B cell (primary cell): Measurements from ENCODE around the gene GAS5. TPM values are rescaled to one million over a fixed set of nuclear protein-coding genes. Genes with fewer than 3 reads are reported as not detected.
"Not testable (repeated sequence)": the region's sequence is repeated elsewhere in the genome, so short reads cannot be mapped to it uniquely, and the experiment has no call there.

Experiments
- ATAC-seq: fragments of 200-7000 bp; cut with Tn5 transposase; one replicate; pipeline ENCODE4 v1.10.0; 2021; ENCODE audit warnings: low read depth, mild to moderate bottlenecking, moderate number of reproducible peaks, moderate library complexity
- CTCF ChIA-PET: fragments of 350-600 bp; sonication (Branson Sonifier 250); formaldehyde crosslinking; loops from one replicate; lab custom pipeline; 2021; ENCODE audit warnings: antibody characterized with exemption, inconsistent platforms; lab: Charles Lee
- POLR2A ChIA-PET: fragments of 350-600 bp; sonication (Branson Sonifier 250); formaldehyde crosslinking; loops from one replicate; lab custom pipeline; 2021; ENCODE audit warnings: antibody characterized with exemption; lab: Charles Lee
- DNase-seq: peaks from one replicate; pipeline ENCODE4 v3.0.0; 2013
- H2AFZ ChIP-seq: 2 replicates; pipeline ENCODE4 v1.6.1; 2012; ENCODE audit warnings: mild to moderate bottlenecking, low read depth, low read length; ENCODE audit not compliant: insufficient read depth, poor library complexity, severe bottlenecking
- H3K27ac ChIP-seq, 2 donors: 1 replicate in 1 of 2; 2 replicates in 1 of 2; pipeline ENCODE4 v1.5.1; 2012 to 2013; ENCODE audit warnings: low read length in 2 of 2, mild to moderate bottlenecking in 2 of 2, moderate library complexity in 1 of 2
- H3K27me3 ChIP-seq, 4 experiments: fragments of 200-600 bp in 1 of 4; sonication (generic) in 1 of 4; replicated peaks in 1 of 4; 1 replicate in 2 of 4; 2 replicates in 2 of 4; pipeline versions ENCODE4 v1.6.1 to v1.7.0; 2013 to 2016; ENCODE audit warnings: low read length in 3 of 4, mild to moderate bottlenecking in 2 of 4, mixed read lengths in 1 of 4, moderate library complexity in 1 of 4; ENCODE audit not compliant: insufficient read depth in 4 of 4, control insufficient read depth in 3 of 4; ENCODE audit errors: control extremely low read depth in 1 of 4
- H3K36me3 ChIP-seq, 2 experiments: replicated peaks in 1 of 2; 1 replicate in 1 of 2; 2 replicates in 1 of 2; pipeline versions ENCODE4 v1.6.1 to v1.7.1; 2013; ENCODE audit warnings: low read length in 1 of 2; ENCODE audit not compliant: insufficient read depth in 2 of 2, control insufficient read depth in 1 of 2; ENCODE audit errors: control extremely low read depth in 1 of 2, extremely low read depth in 1 of 2
- H3K4me1 ChIP-seq, 2 donors: fragments of 200-600 bp in 1 of 2; sonication (generic) in 1 of 2; 1 replicate in 1 of 2; 2 replicates in 1 of 2; pipeline versions ENCODE4 v1.5.1 to v1.6.1; 2013 to 2017; ENCODE audit warnings: low read length in 2 of 2; ENCODE audit not compliant: control insufficient read depth in 2 of 2, insufficient read depth in 2 of 2
- H3K4me2 ChIP-seq: replicated peaks from 2 replicates; pipeline ENCODE3; 2012; ENCODE audit warnings: mild to moderate bottlenecking, low read depth, low read length; ENCODE audit not compliant: poor library complexity, severe bottlenecking
- H3K4me3 ChIP-seq, 5 experiments: fragments of 200-600 bp in 1 of 5; sonication (generic) in 1 of 5; 1 replicate in 3 of 5; 2 replicates in 2 of 5; pipeline versions ENCODE4 v1.5.1 to v1.7.0; 2011 to 2016; ENCODE audit warnings: low read length in 4 of 5, mild to moderate bottlenecking in 4 of 5, low read depth in 2 of 5, control low read depth in 1 of 5, moderate library complexity in 1 of 5; ENCODE audit not compliant: insufficient read depth in 1 of 5; ENCODE audit errors: control extremely low read depth in 1 of 5, extremely low read depth in 1 of 5
- H3K79me2 ChIP-seq: fragments of 200-600 bp; sonication (generic); one replicate; pipeline ENCODE4 v1.6.0; 2016; ENCODE audit warnings: low read length; ENCODE audit not compliant: control insufficient read depth, insufficient read depth
- H3K9ac ChIP-seq: fragments of 200-600 bp; sonication (generic); 2 replicates; pipeline ENCODE4 v1.6.1; 2017; ENCODE audit warnings: mild to moderate bottlenecking, low read length, moderate library complexity
- H3K9me3 ChIP-seq, 3 donors: one replicate each; pipeline versions ENCODE4 v1.6.1 to v1.7.1; 2013; ENCODE audit warnings: low read length in 2 of 3; ENCODE audit not compliant: control insufficient read depth in 2 of 3, insufficient read depth in 1 of 3; ENCODE audit errors: control extremely low read depth in 1 of 3
- H4K20me1 ChIP-seq: 2 replicates; pipeline ENCODE4 v1.6.0; 2012; ENCODE audit warnings: mild to moderate bottlenecking, low read length; ENCODE audit not compliant: insufficient read depth, control insufficient read depth, poor library complexity, severe bottlenecking
- H3K27ac Mint-ChIP-seq: one replicate; pipeline ENCODE4 v1.8.0; 2021; ENCODE audit warnings: mixed read lengths
- H3K27me3 Mint-ChIP-seq: one replicate; pipeline ENCODE4 v1.8.0; 2021; ENCODE audit warnings: mixed read lengths
- H3K4me1 Mint-ChIP-seq: one replicate; pipeline ENCODE4 v1.8.0; 2021; ENCODE audit warnings: mixed read lengths
- H3K4me3 Mint-ChIP-seq: one replicate; pipeline ENCODE4 v1.8.0; 2021; ENCODE audit warnings: mixed read lengths
- H3K9me3 Mint-ChIP-seq: one replicate; pipeline ENCODE4 v1.8.0; 2022; ENCODE audit warnings: mixed read lengths; ENCODE audit not compliant: insufficient read depth
- EZH2 ChIP-seq: IDR thresholded peaks from 2 replicates; pipeline ENCODE4 v1.6.1; 2012; ENCODE audit warnings: borderline replicate concordance, low read depth, mild to moderate bottlenecking, moderate library complexity, low read length; ENCODE audit not compliant: insufficient read depth, poor library complexity, severe bottlenecking
- WGBS: methylation state at CpG from one replicate; pipeline ENCODE4 v1.1.5; 2013; ENCODE audit warnings: missing lambda C conversion rate; ENCODE audit not compliant: insufficient coverage; 5-methylcytosine and 5-hydroxymethylcytosine counted together
- intact Hi-C: fragments of 100-400 bp; cut with micrococcal nuclease; formaldehyde crosslinking; loops from one replicate; pipeline ENCODE4 v1.10.0; 2022
- polyA plus RNA-seq: library from polyadenylated mRNA; depleted of rRNA; stranded (reverse); fragments of >200 nt; gene quantifications from 2 replicates; pipeline ENCODE4 v1.2.3, GENCODE V29; 2012
- total RNA-seq, 2 donors: library from RNA; stranded (reverse); fragments of 120-200 nt in 1 of 2; gene quantifications; 1 replicate in 1 of 2; 2 replicates in 1 of 2; pipeline versions ENCODE4 v1.2.3 to v1.2.4, GENCODE V29; 2013 to 2022
- TF ChIP-seq, protein P1 (sequence below): fragments of 200-600 bp; IDR thresholded peaks from one replicate; pipeline ENCODE4 v1.8.0; 2022; ENCODE audit warnings: antibody characterized with exemption, mild to moderate bottlenecking

The GAS5 gene
- total and polyA plus RNA-seq, 2 donors (not counting 1 experiment from before 2014, with no cell fraction given) = 472 to 622 TPM

DNA sequence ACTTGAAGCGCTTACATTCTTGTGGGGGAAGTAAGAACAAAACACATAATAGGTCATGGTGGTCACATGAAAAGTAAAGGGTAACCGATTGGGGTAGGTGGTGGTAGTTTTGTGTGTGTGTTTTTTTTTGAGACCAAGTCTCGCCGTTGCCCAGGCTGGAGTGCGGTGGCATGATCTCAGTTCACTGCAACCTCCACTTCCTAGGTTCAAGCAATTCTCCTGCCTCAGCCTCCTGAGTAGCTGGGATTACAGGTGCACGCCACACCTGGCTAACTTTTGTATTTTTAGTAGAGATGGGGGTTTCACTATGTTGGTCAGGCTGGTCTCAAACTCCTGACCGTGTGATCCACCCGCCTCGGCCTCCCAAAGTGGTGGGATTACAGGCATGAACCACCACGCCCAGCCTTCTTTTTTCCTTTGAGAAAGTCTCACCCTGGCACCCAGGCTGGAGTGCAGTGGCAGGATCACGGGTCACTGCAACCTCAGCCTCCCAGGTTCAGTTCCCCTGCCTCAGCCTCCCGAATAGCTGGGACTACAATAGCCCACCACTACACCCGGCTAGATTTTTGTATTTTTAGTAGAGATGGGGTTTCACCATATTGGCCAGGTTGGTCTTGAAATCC is 5.5 kb downstream of the GAS5 start:
- CTCF ChIA-PET = interaction anchor here (1.2 kb wide), 1 partner anchor 38 kb away, joined by 3 read pairs; no protein-coding TSS in a partner anchor
- DNase-seq, H3K9me3 ChIP-seq, H3K79me2 ChIP-seq, H4K20me1 ChIP-seq, H3K27me3 Mint-ChIP-seq, H2AFZ ChIP-seq, intact Hi-C loops, H3K4me3 Mint-ChIP-seq, H3K27me3 ChIP-seq, H3K4me3 ChIP-seq, H3K9ac ChIP-seq, H3K9me3 Mint-ChIP-seq, H3K4me2 ChIP-seq, POLR2A ChIA-PET, ATAC-seq: not testable (repeated sequence)
- H3K27ac Mint-ChIP-seq = peak overlapping the region; percentile 28
- H3K4me1 Mint-ChIP-seq = peaks cover 38% of the 10 kb centered on the region
- peaks cover 5 to 60% of the 10 kb centered on the region in 2 experiments for H3K36me3 ChIP-seq
- H3K27ac ChIP-seq = peak overlapping the region in 1 of 2 donors; percentile 27
- H3K4me1 ChIP-seq = peaks cover 19 to 26% of the 10 kb centered on the region in 2 donors
- 71% methylated on average over 4 of the region's 13 CpGs for WGBS

DNA sequence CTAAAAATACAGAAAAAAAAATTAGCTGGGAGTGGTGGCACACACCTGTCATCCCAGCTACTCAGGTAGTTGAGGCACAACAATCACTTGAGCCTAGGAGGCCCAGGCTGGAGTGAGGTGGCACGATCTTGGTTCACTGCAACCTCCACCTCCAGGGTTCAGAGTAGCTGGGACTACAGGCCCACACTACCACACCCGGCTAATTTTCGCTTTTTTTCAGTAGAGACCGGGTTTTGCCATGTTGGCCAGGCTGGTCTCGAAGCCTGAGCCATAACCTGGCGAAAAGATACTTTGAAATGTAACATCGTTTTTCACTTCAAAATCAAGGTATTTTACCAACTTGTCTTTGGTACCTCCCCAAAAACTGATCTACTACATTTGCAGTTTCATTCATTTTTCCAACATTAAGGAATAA is 6.1 kb downstream of the GAS5 start:
- H4K20me1 ChIP-seq = no peaks in the 10 kb centered on the region
- H3K36me3 ChIP-seq = peaks cover 5 to 65% of the 10 kb centered on the region in 2 experiments
- H3K9me3 ChIP-seq = no peaks in the 10 kb centered on the region
- no peak overlapping the region for H3K4me3 Mint-ChIP-seq
- H3K4me3 ChIP-seq = no peak overlapping the region
- peaks cover 15 to 21% of the 10 kb centered on the region in 2 donors for H3K4me1 ChIP-seq
- ATAC-seq (no peak), DNase-seq (no peak)
- WGBS = 83% methylated on average over 6 of the region's 7 CpGs
- TF ChIP-seq, protein P1, sequence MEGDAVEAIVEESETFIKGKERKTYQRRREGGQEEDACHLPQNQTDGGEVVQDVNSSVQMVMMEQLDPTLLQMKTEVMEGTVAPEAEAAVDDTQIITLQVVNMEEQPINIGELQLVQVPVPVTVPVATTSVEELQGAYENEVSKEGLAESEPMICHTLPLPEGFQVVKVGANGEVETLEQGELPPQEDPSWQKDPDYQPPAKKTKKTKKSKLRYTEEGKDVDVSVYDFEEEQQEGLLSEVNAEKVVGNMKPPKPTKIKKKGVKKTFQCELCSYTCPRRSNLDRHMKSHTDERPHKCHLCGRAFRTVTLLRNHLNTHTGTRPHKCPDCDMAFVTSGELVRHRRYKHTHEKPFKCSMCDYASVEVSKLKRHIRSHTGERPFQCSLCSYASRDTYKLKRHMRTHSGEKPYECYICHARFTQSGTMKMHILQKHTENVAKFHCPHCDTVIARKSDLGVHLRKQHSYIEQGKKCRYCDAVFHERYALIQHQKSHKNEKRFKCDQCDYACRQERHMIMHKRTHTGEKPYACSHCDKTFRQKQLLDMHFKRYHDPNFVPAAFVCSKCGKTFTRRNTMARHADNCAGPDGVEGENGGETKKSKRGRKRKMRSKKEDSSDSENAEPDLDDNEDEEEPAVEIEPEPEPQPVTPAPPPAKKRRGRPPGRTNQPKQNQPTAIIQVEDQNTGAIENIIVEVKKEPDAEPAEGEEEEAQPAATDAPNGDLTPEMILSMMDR = no peak
- no peak for TF ChIP-seq EZH2
- H3K79me2 ChIP-seq = peaks cover 6% of the 10 kb centered on the region
- peak overlapping the region; percentile 28 for H3K27ac Mint-ChIP-seq
- H3K9me3 Mint-ChIP-seq = no peaks in the 10 kb centered on the region
- ChIA-PET POLR2A (interaction anchor here (1.4 kb wide), 1 partner anchor 161 kb away, joined by 4 read pairs; the partner anchor contains the start of gene RC3H1), CTCF (no interaction called here)
- intact Hi-C loops = no loop called here
- no peak overlapping the region for H2AFZ ChIP-seq
- no peak overlapping the region for H3K4me2 ChIP-seq
- no peaks in the 10 kb centered on the region for H3K27me3 Mint-ChIP-seq
- no peaks in the 10 kb centered on the region for H3K27me3 ChIP-seq
- H3K4me1 Mint-ChIP-seq = peaks cover 34% of the 10 kb centered on the region
- no peak overlapping the region for H3K27ac ChIP-seq
- H3K9ac ChIP-seq = no peak overlapping the region
